Esophagus squamous epithelium (tissue), 4 donors: ENCODE results near the gene TRIM71.

Source experiments
- POLR2A ChIP-seq, 4 donors: fragments of 450-650 bp; IDR thresholded peaks; one replicate each; pipeline ENCODE4 v1.6.1; 2017; ENCODE audit warnings: antibody characterized with exemption in 4 of 4, mild to moderate bottlenecking in 4 of 4, moderate library complexity in 3 of 4
- TF ChIP-seq, protein P1 (sequence below), 6 experiments: fragments of 450-650 bp in 4 of 6; fragments of 200-600 bp in 2 of 6; sonication (generic) in 2 of 6; IDR thresholded peaks; one replicate each; pipeline ENCODE4 v1.5.1; 2016 to 2019; ENCODE audit warnings: antibody characterized with exemption in 6 of 6, mild to moderate bottlenecking in 4 of 6, moderate library complexity in 4 of 6

DNA sequence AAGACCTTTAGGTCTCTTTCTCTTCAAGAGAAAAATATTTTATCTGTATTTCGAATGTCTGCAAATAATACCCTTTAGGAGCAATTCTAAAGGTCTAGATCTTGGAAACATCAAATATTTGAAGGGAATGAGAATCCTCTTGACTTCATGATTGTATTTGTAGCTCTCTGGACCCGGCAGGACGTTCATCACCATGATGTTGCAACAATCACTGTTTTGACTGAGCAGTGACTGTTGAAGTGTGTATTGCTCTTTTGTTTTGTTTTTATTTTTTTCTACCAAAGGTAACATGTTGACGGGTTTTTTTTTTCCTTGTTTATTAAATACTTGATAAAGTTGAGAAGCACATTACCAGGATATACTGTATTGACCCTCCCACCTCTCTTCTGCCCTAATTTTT is 78.3 kb downstream of the TRIM71 start:
- TF ChIP-seq, protein P1, sequence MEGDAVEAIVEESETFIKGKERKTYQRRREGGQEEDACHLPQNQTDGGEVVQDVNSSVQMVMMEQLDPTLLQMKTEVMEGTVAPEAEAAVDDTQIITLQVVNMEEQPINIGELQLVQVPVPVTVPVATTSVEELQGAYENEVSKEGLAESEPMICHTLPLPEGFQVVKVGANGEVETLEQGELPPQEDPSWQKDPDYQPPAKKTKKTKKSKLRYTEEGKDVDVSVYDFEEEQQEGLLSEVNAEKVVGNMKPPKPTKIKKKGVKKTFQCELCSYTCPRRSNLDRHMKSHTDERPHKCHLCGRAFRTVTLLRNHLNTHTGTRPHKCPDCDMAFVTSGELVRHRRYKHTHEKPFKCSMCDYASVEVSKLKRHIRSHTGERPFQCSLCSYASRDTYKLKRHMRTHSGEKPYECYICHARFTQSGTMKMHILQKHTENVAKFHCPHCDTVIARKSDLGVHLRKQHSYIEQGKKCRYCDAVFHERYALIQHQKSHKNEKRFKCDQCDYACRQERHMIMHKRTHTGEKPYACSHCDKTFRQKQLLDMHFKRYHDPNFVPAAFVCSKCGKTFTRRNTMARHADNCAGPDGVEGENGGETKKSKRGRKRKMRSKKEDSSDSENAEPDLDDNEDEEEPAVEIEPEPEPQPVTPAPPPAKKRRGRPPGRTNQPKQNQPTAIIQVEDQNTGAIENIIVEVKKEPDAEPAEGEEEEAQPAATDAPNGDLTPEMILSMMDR (IDR thresholded peaks at IDR 0.05), result no peak
- TF ChIP-seq POLR2A (IDR thresholded peaks at IDR 0.05), result no peak
